ENCODE results near the gene RUNX1.

GRCh38 chr21:34939673-34940331, 109.3 kb downstream of the RUNX1 start:
- TF ChIP-seq CTCF (IDR thresholded peaks at IDR 0.05) = no peak
- no peak for TF ChIP-seq ZFX (IDR thresholded peaks at IDR 0.05; ENCODE audit: borderline replicate concordance)

All from 22Rv1 (cell line).